H9 (cell line): ENCODE results near the gene SHANK3. TPM values are rescaled to one million over a fixed set of nuclear protein-coding genes. Genes with fewer than 3 reads are reported as not detected.

Experiments
- DNase-seq: peaks from one replicate; pipeline ENCODE4 v3.0.0-alpha.2; 2017
- H2AFZ ChIP-seq: one replicate; pipeline ENCODE4 v1.6.1; 2013; ENCODE audit warnings: mild to moderate bottlenecking, low read length, control low read depth, moderate library complexity
- H2AK5ac ChIP-seq: 2 replicates; pipeline ENCODE4 v1.6.1; 2013; ENCODE audit warnings: low read length, control low read depth, mixed read lengths; ENCODE audit not compliant: insufficient read length
- H2BK120ac ChIP-seq: one replicate; pipeline ENCODE4 v1.6.1; 2013; ENCODE audit warnings: low read depth, mild to moderate bottlenecking, low read length, control low read depth, inconsistent platforms; ENCODE audit not compliant: poor library complexity, severe bottlenecking
- H2BK12ac ChIP-seq: 2 replicates; pipeline ENCODE4 v1.6.1; 2013; ENCODE audit warnings: low read length, control low read depth, mixed read lengths, low read depth; ENCODE audit not compliant: insufficient read length
- H2BK15ac ChIP-seq: 2 replicates; pipeline ENCODE4 v1.6.1; 2013; ENCODE audit warnings: low read depth, low read length, control low read depth
- H2BK20ac ChIP-seq: one replicate; pipeline ENCODE4 v1.6.1; 2013; ENCODE audit warnings: low read depth, mild to moderate bottlenecking, low read length, control low read depth, inconsistent platforms; ENCODE audit not compliant: poor library complexity, severe bottlenecking
- H2BK5ac ChIP-seq: 2 replicates; pipeline ENCODE4 v1.6.1; 2013; ENCODE audit warnings: low read length, control low read depth, mixed read lengths; ENCODE audit not compliant: insufficient read length
- H3K14ac ChIP-seq: 2 replicates; pipeline ENCODE4 v1.6.1; 2013; ENCODE audit warnings: low read length, control low read depth; ENCODE audit not compliant: insufficient read depth
- H3K18ac ChIP-seq: 2 replicates; pipeline ENCODE4 v1.6.1; 2013; ENCODE audit warnings: low read depth, mild to moderate bottlenecking, mixed read lengths, low read length, control low read depth; ENCODE audit not compliant: insufficient read length
- H3K23ac ChIP-seq: 2 replicates; pipeline ENCODE4 v1.6.1; 2013; ENCODE audit warnings: low read length, control low read depth, mixed read lengths, low read depth; ENCODE audit not compliant: insufficient read length
- H3K23me2 ChIP-seq: 2 replicates; pipeline ENCODE4 v1.6.1; 2013; ENCODE audit warnings: low read depth, mild to moderate bottlenecking, mixed read lengths, low read length, control low read depth; ENCODE audit not compliant: insufficient read length, poor library complexity, severe bottlenecking
- H3K27ac ChIP-seq: 2 replicates; pipeline ENCODE4 v1.5.1; 2013; ENCODE audit warnings: low read length, control low read depth, mixed read lengths, low read depth; ENCODE audit not compliant: insufficient read length
- H3K27me3 ChIP-seq: 2 replicates; pipeline ENCODE4 v1.6.1; 2013; ENCODE audit warnings: low read length, control low read depth, inconsistent platforms; ENCODE audit not compliant: insufficient read depth
- H3K4ac ChIP-seq: 2 replicates; pipeline ENCODE4 v1.6.1; 2013; ENCODE audit warnings: low read depth, mild to moderate bottlenecking, control low read depth, inconsistent platforms, low read length, moderate library complexity
- H3K4me1 ChIP-seq: 2 replicates; pipeline ENCODE4 v1.6.1; 2013; ENCODE audit warnings: low read length, control low read depth, inconsistent platforms; ENCODE audit not compliant: insufficient read depth
- H3K4me2 ChIP-seq: 2 replicates; pipeline ENCODE4 v1.6.1; 2013; ENCODE audit warnings: low read length, control low read depth, mixed read lengths; ENCODE audit not compliant: insufficient read length, insufficient read depth
- H3K56ac ChIP-seq: 2 replicates; pipeline ENCODE4 v1.6.1; 2013; ENCODE audit warnings: low read depth, mild to moderate bottlenecking, mixed read lengths, low read length, control low read depth; ENCODE audit not compliant: insufficient read length
- H3K79me1 ChIP-seq: 2 replicates; pipeline ENCODE4 v1.6.1; 2013; ENCODE audit warnings: low read depth, mild to moderate bottlenecking, moderate library complexity, low read length, control low read depth, inconsistent platforms; ENCODE audit not compliant: insufficient read depth, poor library complexity, severe bottlenecking
- H3K79me2 ChIP-seq: 2 replicates; pipeline ENCODE4 v1.6.1; 2013; ENCODE audit warnings: low read length, control low read depth, inconsistent platforms; ENCODE audit not compliant: insufficient read depth
- H3K9ac ChIP-seq: 2 replicates; pipeline ENCODE4 v1.6.1; 2013; ENCODE audit warnings: low read length, control low read depth, mixed read lengths; ENCODE audit not compliant: insufficient read length; ENCODE audit errors: extremely low read depth
- H3K9me3 ChIP-seq: one replicate; pipeline ENCODE4 v1.6.1; 2013; ENCODE audit warnings: low read depth, low read length, inconsistent platforms; ENCODE audit not compliant: control insufficient read depth
- H3T11ph ChIP-seq: one replicate; pipeline ENCODE4 v1.6.1; 2013; ENCODE audit warnings: mild to moderate bottlenecking, low read length, control low read depth, inconsistent platforms
- H4K20me1 ChIP-seq: one replicate; pipeline ENCODE4 v1.6.1; 2013; ENCODE audit not compliant: control insufficient read depth, insufficient read length, insufficient read depth
- H4K5ac ChIP-seq: 2 replicates; pipeline ENCODE4 v1.6.1; 2013; ENCODE audit warnings: low read depth, mild to moderate bottlenecking, mixed read lengths, low read length, control low read depth; ENCODE audit not compliant: insufficient read length
- H4K8ac ChIP-seq: replicated peaks from 2 replicates; pipeline ENCODE4 v1.6.1; 2013; ENCODE audit warnings: low read length, control low read depth, mixed read lengths, low read depth; ENCODE audit not compliant: insufficient read length
- H4K91ac ChIP-seq: 2 replicates; pipeline ENCODE4 v1.6.1; 2013; ENCODE audit warnings: low read depth, mild to moderate bottlenecking, moderate library complexity, mixed read lengths, low read length, control low read depth; ENCODE audit not compliant: insufficient read length
- H3K27ac Mint-ChIP-seq, 3 experiments: 2 replicates in 2 of 3; 3 replicates in 1 of 3; pipeline ENCODE4 v1.8.0; 2020 to 2021; ENCODE audit warnings: mixed read lengths in 3 of 3, mild to moderate bottlenecking in 1 of 3, moderate library complexity in 1 of 3
- H3K27me3 Mint-ChIP-seq: 2 replicates; pipeline ENCODE4 v1.8.0; 2021; ENCODE audit warnings: low read depth, mild to moderate bottlenecking, moderate library complexity, mixed read lengths
- H3K36me3 Mint-ChIP-seq, 3 experiments: 2 replicates in 2 of 3; 3 replicates in 1 of 3; pipeline ENCODE4 v1.8.0; 2020 to 2021; ENCODE audit warnings: low read depth in 3 of 3, mixed read lengths in 3 of 3; ENCODE audit not compliant: insufficient read depth in 1 of 3
- H3K4me1 Mint-ChIP-seq, 2 experiments: 2 replicates each; pipeline ENCODE4 v1.8.0; 2020; ENCODE audit warnings: mixed read lengths in 2 of 2
- H3K4me3 Mint-ChIP-seq, 2 experiments: 2 replicates in 1 of 2; 3 replicates in 1 of 2; pipeline ENCODE4 v1.8.0; 2020 to 2021; ENCODE audit warnings: mild to moderate bottlenecking in 2 of 2, mixed read lengths in 2 of 2, moderate library complexity in 1 of 2
- H3K9me3 Mint-ChIP-seq, 2 experiments: 2 replicates in 1 of 2; 3 replicates in 1 of 2; pipeline ENCODE4 v1.8.0; 2020; ENCODE audit warnings: mild to moderate bottlenecking in 2 of 2, mixed read lengths in 2 of 2, moderate library complexity in 1 of 2
- WGBS: extraction: QIAGEN DNeasy Blood & Tissue Kit; methylation state at CpG from one replicate; pipeline ENCODE4 v1.1.7; 2013; ENCODE audit warnings: missing lambda C conversion rate, low lambda C conversion rate, mixed read lengths; ENCODE audit not compliant: insufficient read length; ENCODE audit errors: extremely low coverage; 5-methylcytosine and 5-hydroxymethylcytosine counted together
- total RNA-seq: library from RNA; stranded (reverse); gene quantifications from 2 replicates; pipeline ENCODE4 v1.2.1, GENCODE V29; 2021
- TF ChIP-seq, protein P1 (sequence below): fragments of 200-600 bp; sonication (generic); conservative IDR thresholded peaks from 3 replicates; pipeline ENCODE4 v1.8.0; 2021; ENCODE audit warnings: antibody characterized with exemption, mild to moderate bottlenecking

SHANK3 gene
- total RNA-seq, 1 experiment from 2014 or later: 8.7 TPM

DNA sequence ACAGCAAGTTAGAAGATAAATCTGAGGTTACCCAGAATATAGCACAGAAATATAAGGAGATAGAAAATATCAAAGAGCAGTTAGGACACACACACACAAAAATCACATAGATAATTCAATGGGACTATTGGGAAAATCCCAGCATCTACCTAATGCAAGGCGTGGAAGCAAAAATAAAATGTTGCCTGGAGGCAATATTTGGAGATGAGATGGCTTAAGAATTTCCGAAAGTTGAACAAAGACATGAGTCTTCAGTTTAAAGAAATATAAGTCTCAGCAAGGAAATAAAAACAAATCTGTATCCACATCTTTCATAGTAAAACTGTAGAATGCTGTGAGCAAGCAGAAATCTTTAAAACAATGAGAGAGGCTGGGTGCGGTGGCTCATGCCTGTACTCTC, 35.9 kb downstream of the SHANK3 start:
- H3K79me2 ChIP-seq: no peaks in the 10 kb centered on the region
- H3K9me3 ChIP-seq: no peaks in the 10 kb centered on the region
- no peaks in the 10 kb centered on the region for H3K23me2 ChIP-seq
- no peak overlapping the region for H2AK5ac ChIP-seq
- no peak overlapping the region for H3K9ac ChIP-seq
- H3K56ac ChIP-seq: no peak overlapping the region
- no peak overlapping the region for H3K4ac ChIP-seq
- no CpG with 5 or more reads among the region's 3 CpGs for WGBS
- no peak for DNase-seq
- no peak overlapping the region for H2BK12ac ChIP-seq
- no peaks in the 10 kb centered on the region for H3K79me1 ChIP-seq
- H3K18ac ChIP-seq: no peak overlapping the region
- no peak overlapping the region for H3K4me2 ChIP-seq
- no peak overlapping the region for H3K23ac ChIP-seq
- no peaks in the 10 kb centered on the region for H4K20me1 ChIP-seq
- no peak overlapping the region for H4K91ac ChIP-seq
- H2BK15ac ChIP-seq: no peak overlapping the region
- H3K27me3 Mint-ChIP-seq: no peaks in the 10 kb centered on the region; the same call in 1 of the 2 replicates
- H3K36me3 Mint-ChIP-seq: peaks cover 0 to 12% (median 0%) of the 10 kb centered on the region in 3 experiments; a peak in 3 of 7 replicates
- H2BK20ac ChIP-seq: no peak overlapping the region
- no peak overlapping the region for H4K5ac ChIP-seq
- H3K27ac ChIP-seq: no peak overlapping the region
- H3K14ac ChIP-seq: no peak overlapping the region
- no peak overlapping the region for H3T11ph ChIP-seq
- no peak overlapping the region for H2BK120ac ChIP-seq
- no peak overlapping the region for H3K27ac Mint-ChIP-seq
- peaks cover 4 to 11% of the 10 kb centered on the region in 2 experiments; a peak in 2 of 4 replicates for H3K4me1 Mint-ChIP-seq
- H3K4me3 Mint-ChIP-seq: no peak overlapping the region
- TF ChIP-seq, protein P1, sequence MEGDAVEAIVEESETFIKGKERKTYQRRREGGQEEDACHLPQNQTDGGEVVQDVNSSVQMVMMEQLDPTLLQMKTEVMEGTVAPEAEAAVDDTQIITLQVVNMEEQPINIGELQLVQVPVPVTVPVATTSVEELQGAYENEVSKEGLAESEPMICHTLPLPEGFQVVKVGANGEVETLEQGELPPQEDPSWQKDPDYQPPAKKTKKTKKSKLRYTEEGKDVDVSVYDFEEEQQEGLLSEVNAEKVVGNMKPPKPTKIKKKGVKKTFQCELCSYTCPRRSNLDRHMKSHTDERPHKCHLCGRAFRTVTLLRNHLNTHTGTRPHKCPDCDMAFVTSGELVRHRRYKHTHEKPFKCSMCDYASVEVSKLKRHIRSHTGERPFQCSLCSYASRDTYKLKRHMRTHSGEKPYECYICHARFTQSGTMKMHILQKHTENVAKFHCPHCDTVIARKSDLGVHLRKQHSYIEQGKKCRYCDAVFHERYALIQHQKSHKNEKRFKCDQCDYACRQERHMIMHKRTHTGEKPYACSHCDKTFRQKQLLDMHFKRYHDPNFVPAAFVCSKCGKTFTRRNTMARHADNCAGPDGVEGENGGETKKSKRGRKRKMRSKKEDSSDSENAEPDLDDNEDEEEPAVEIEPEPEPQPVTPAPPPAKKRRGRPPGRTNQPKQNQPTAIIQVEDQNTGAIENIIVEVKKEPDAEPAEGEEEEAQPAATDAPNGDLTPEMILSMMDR: no peak
- no peaks in the 10 kb centered on the region for H3K4me1 ChIP-seq
- H2AFZ ChIP-seq: no peak overlapping the region
- no peak overlapping the region for H4K8ac ChIP-seq
- H3K9me3 Mint-ChIP-seq: no peaks in the 10 kb centered on the region
- H2BK5ac ChIP-seq: no peak overlapping the region
- no peaks in the 10 kb centered on the region for H3K27me3 ChIP-seq
